ENCODE results near the gene MAEA.

GRCh38 chr4:1315836-1316536 lies 26.3 kb downstream of the MAEA start:
- TF ChIP-seq CTCF (IDR thresholded peaks at IDR 0.05; ENCODE audit: insufficient read depth, low read length, poor library complexity, severe bottlenecking): no peak
- no peak for TF ChIP-seq EZH2phosphoT487 (conservative IDR thresholded peaks at IDR 0.05; ENCODE audit: low read length)
